HepG2 (cell line): ENCODE measurements around the gene CD6. TPM values are rescaled to one million over a fixed set of nuclear protein-coding genes. Genes with fewer than 3 reads are reported as not detected.

Source experiments
- ATAC-seq: fragments of 200-7000 bp; cut with Tn5 transposase; 3 replicates; pipeline ENCODE4 v1.9.1; 2020; ENCODE audit warnings: mild to moderate bottlenecking, moderate library complexity
- BruUV-seq: library from RNA; stranded (reverse); fragments of 400-500 nt; replicated peaks from 2 replicates; lab custom pipeline; 2021; lab: Mats Ljungman, UMichigan
- CTCF ChIA-PET: fragments of 300-600 bp; formaldehyde crosslinking; extraction: SDS; loops from one replicate; lab custom pipeline; 2021; ENCODE audit warnings: low total read pairs, inconsistent platforms, low intra/inter-chr PET ratio; lab: Yijun Ruan, JAX
- POLR2A ChIA-PET: fragments of 350-600 bp; sonication (Branson Sonifier 250); formaldehyde crosslinking; loops from one replicate; lab custom pipeline; 2020; ENCODE audit warnings: antibody characterized with exemption, inconsistent platforms; lab: Yijun Ruan, JAX
- DNase-seq: peaks from one replicate; pipeline ENCODE4 v3.0.0-alpha.2; 2015; ENCODE audit warnings: low spot score
- FAIRE-seq: peaks from 3 replicates; lab custom pipeline; 2011; peaks lifted over from hg19 to GRCh38; lab: Jason Lieb, UNC
- H2AFZ ChIP-seq: one replicate; pipeline ENCODE4 v1.6.1; 2011; ENCODE audit warnings: low read length, inconsistent platforms
- H3K27ac ChIP-seq: fragments of 300-600 bp; 3 replicates; pipeline ENCODE4 v1.8.0; 2011; ENCODE audit warnings: mixed run types, mild to moderate bottlenecking, mixed read lengths, low read length, inconsistent platforms; ENCODE audit not compliant: insufficient read depth; ENCODE audit errors: extremely low read length
- H3K27me3 ChIP-seq, 2 experiments: fragments of 200-600 bp in 1 of 2; 2 replicates in 1 of 2; 3 replicates in 1 of 2; pipeline versions ENCODE4 v1.6.0 to v1.8.0; 2011; ENCODE audit warnings: low read length in 2 of 2, mild to moderate bottlenecking in 2 of 2, moderate library complexity in 2 of 2, inconsistent platforms in 1 of 2; ENCODE audit not compliant: insufficient read depth in 2 of 2, control insufficient read depth in 1 of 2
- H3K36me3 ChIP-seq, 2 experiments: fragments of 200-600 bp in 1 of 2; replicated peaks in 1 of 2; 2 replicates in 1 of 2; 3 replicates in 1 of 2; pipeline versions ENCODE4 v1.5.1 to v1.8.0; 2011; ENCODE audit warnings: low read length in 2 of 2, inconsistent platforms in 1 of 2; ENCODE audit not compliant: insufficient read depth in 2 of 2, control insufficient read depth in 1 of 2
- H3K4me1 ChIP-seq: 2 replicates; pipeline ENCODE4 v1.5.1; 2012; ENCODE audit warnings: low read length, inconsistent platforms; ENCODE audit not compliant: insufficient read depth
- H3K4me2 ChIP-seq: 2 replicates; pipeline ENCODE4 v1.6.0; 2011; ENCODE audit warnings: low read depth, low read length, inconsistent platforms
- H3K4me3 ChIP-seq, 3 experiments: fragments of 200-600 bp in 1 of 3; sonication (generic), shearing (Covaris generic) in 1 of 3; replicated peaks in 1 of 3; 2 replicates each; pipeline ENCODE4 v1.5.1; 2011 to 2016; ENCODE audit warnings: low read length in 3 of 3, inconsistent platforms in 2 of 3, low read depth in 2 of 3, mild to moderate bottlenecking in 2 of 3, control low read depth in 1 of 3, mixed read lengths in 1 of 3; ENCODE audit not compliant: insufficient read depth in 1 of 3
- H3K79me2 ChIP-seq: one replicate; pipeline ENCODE4 v1.6.1; 2011; ENCODE audit warnings: low read length, inconsistent platforms; ENCODE audit not compliant: insufficient read depth
- H3K9ac ChIP-seq: 2 replicates; pipeline ENCODE4 v1.6.0; 2011; ENCODE audit warnings: mild to moderate bottlenecking, low read depth, low read length, inconsistent platforms; ENCODE audit not compliant: insufficient read depth
- H3K9me3 ChIP-seq: 2 replicates; pipeline ENCODE4 v1.5.1; 2012; ENCODE audit warnings: mild to moderate bottlenecking, low read length
- H4K20me1 ChIP-seq: 2 replicates; pipeline ENCODE4 v1.6.0; 2011; ENCODE audit warnings: inconsistent platforms, mild to moderate bottlenecking, low read length, moderate library complexity; ENCODE audit not compliant: insufficient read depth
- ASH2L ChIP-seq: fragments of 300-600, 200-600 bp; sonication (generic); IDR thresholded peaks from 2 replicates; pipeline ENCODE4 v1.7.0; 2017; ENCODE audit warnings: low read depth, mild to moderate bottlenecking, moderate library complexity, mixed read lengths, low read length; ENCODE audit not compliant: insufficient read length
- CBX5 ChIP-seq: sonication (generic); formaldehyde crosslinking; IDR thresholded peaks from 2 replicates; pipeline ENCODE4 v1.4.0; 2020; ENCODE audit warnings: missing genetic modification reagents, borderline replicate concordance
- ISX ChIP-seq: sonication (generic); formaldehyde crosslinking; conservative IDR thresholded peaks from 2 replicates; pipeline ENCODE4 v1.5.0; 2020; ENCODE audit warnings: missing genetic modification reagents
- JARID2 ChIP-seq: sonication (generic); formaldehyde crosslinking; IDR thresholded peaks from 2 replicates; pipeline ENCODE4 v1.8.1; 2023; ENCODE audit warnings: missing genetic modification reagents, inconsistent platforms; ENCODE audit not compliant: insufficient replicate concordance
- PREB ChIP-seq: sonication (generic); formaldehyde crosslinking; IDR thresholded peaks from 2 replicates; pipeline ENCODE4 v1.4.0; 2020; ENCODE audit warnings: missing genetic modification reagents
- RBFOX2 ChIP-seq: fragments of 200-400 bp; formaldehyde crosslinking; IDR thresholded peaks from 2 replicates; pipeline ENCODE4 v1.6.1; 2017; ENCODE audit warnings: low read depth, mild to moderate bottlenecking, low read length
- TSC22D2 ChIP-seq: sonication (generic); formaldehyde crosslinking; IDR thresholded peaks from 2 replicates; pipeline ENCODE4 v1.5.1; 2020; ENCODE audit warnings: missing genetic modification reagents, mild to moderate bottlenecking, borderline replicate concordance
- ZBTB42 ChIP-seq: sonication (generic); formaldehyde crosslinking; IDR thresholded peaks from 2 replicates; pipeline ENCODE4 v1.5.0; 2020; ENCODE audit warnings: mild to moderate bottlenecking, missing genetic modification reagents
- ZMAT3 ChIP-seq: sonication (generic); formaldehyde crosslinking; conservative IDR thresholded peaks from 2 replicates; pipeline ENCODE4 v1.7.0; 2021; ENCODE audit warnings: missing genetic modification reagents
- ZNF20 ChIP-seq: sonication (generic); formaldehyde crosslinking; IDR thresholded peaks from 2 replicates; pipeline ENCODE4 v1.4.0; 2020; ENCODE audit warnings: mild to moderate bottlenecking, moderate library complexity, missing genetic modification reagents
- ZNF564 ChIP-seq: sonication (generic); formaldehyde crosslinking; IDR thresholded peaks from 2 replicates; pipeline ENCODE4 v1.8.1; 2023; ENCODE audit warnings: mild to moderate bottlenecking, missing genetic modification reagents
- ZNF878 ChIP-seq: sonication (generic); formaldehyde crosslinking; IDR thresholded peaks from 2 replicates; pipeline ENCODE4 v1.8.1; 2023; ENCODE audit warnings: mild to moderate bottlenecking, missing genetic modification reagents, moderate library complexity
- ZSCAN22 ChIP-seq: sonication (generic); formaldehyde crosslinking; IDR thresholded peaks from 2 replicates; pipeline ENCODE4 v1.4.0; 2020; ENCODE audit warnings: mild to moderate bottlenecking, missing genetic modification reagents
- WGBS: methylation state at CpG from one replicate; pipeline ENCODE4 v1.1.6; 2017; ENCODE audit warnings: low lambda C conversion rate; 5-methylcytosine and 5-hydroxymethylcytosine counted together
- in situ Hi-C: cut with HindIII; loops from 2 replicates; pipeline ENCODE4 v1.10.0; 2017; ENCODE audit warnings: low pct_unique_long_range_greater_than_20kb; ENCODE audit not compliant: extremely low pct_ligation_motif_present
- intact Hi-C: fragments of 100-400 bp; cut with micrococcal nuclease; formaldehyde crosslinking; loops from one replicate; pipeline ENCODE4 v1.10.0; 2022; ENCODE audit not compliant: unreplicated experiment
- polyA plus RNA-seq, 8 experiments: library from polyadenylated mRNA; depleted of rRNA in 3 of 8; stranded (reverse) in 7 of 8; unstranded in 1 of 8; fragments of >200 nt; fragmentation: Illumina TruSeq in 4 of 8; extraction: Trizol in 4 of 8; gene quantifications; 2 replicates each; pipeline versions ENCODE4 v1.2.1 to v1.2.3, GENCODE V29; 2011 to 2016; ENCODE audit warnings: low read depth in 4 of 8, missing spikeins in 1 of 8, mixed read lengths in 1 of 8; ENCODE audit not compliant: insufficient read depth in 1 of 8
- total RNA-seq, 5 experiments: library from RNA; depleted of rRNA; stranded (reverse); fragments of >200 nt; fragmentation: Illumina TruSeq; extraction: Trizol; gene quantifications; 2 replicates each; pipeline ENCODE4 v1.2.3, GENCODE V29; 2016; ENCODE audit warnings: low read depth in 1 of 5
- TF ChIP-seq, protein P1 (sequence below): sonication (generic); formaldehyde crosslinking; IDR thresholded peaks from 2 replicates; pipeline ENCODE4 v1.5.1; 2020; ENCODE audit warnings: missing genetic modification reagents, mild to moderate bottlenecking, borderline replicate concordance

The CD6 gene
- total and polyA plus RNA-seq, 2 of the 13 experiments (the other 11 are each of a cell fraction or from before 2014, with no cell fraction given): not detected

- Histone ChIP-seq H3K4me1 (no peaks in the 10 kb centered on the region), H3K9ac (no peak overlapping the region), H3K27me3 (peaks cover 0 to 36% of the 10 kb centered on the region in 2 experiments; a peak in 2 of 5 replicates), H3K4me2 (no peak overlapping the region), H3K36me3 (no peaks in the 10 kb centered on the region), H2AFZ (no peak overlapping the region), H3K79me2 (no peaks in the 10 kb centered on the region), H4K20me1 (no peaks in the 10 kb centered on the region), H3K9me3 (no peaks in the 10 kb centered on the region), H3K27ac (no peak overlapping the region), H3K4me3 (no peak overlapping the region)
- POLR2A ChIA-PET: no interaction called here
- ATAC-seq (no peak), DNase-seq (no peak), FAIRE-seq (no peak)
- in situ Hi-C loops: no loop called here
- BruUV-seq: no TSS peak
- CTCF ChIA-PET: no interaction called here
- WGBS: no CpG with 5 or more reads among the region's 6 CpGs
- intact Hi-C loops: no loop called here
- no peak for TF ChIP-seq RBFOX2
- no peak for TF ChIP-seq ZSCAN22 (CRISPR knock-in tag)
- TF ChIP-seq ZBTB42 (CRISPR knock-in tag): no peak
- TF ChIP-seq JARID2 (CRISPR knock-in tag): no peak
- no peak for TF ChIP-seq ASH2L
- TF ChIP-seq, protein P1, sequence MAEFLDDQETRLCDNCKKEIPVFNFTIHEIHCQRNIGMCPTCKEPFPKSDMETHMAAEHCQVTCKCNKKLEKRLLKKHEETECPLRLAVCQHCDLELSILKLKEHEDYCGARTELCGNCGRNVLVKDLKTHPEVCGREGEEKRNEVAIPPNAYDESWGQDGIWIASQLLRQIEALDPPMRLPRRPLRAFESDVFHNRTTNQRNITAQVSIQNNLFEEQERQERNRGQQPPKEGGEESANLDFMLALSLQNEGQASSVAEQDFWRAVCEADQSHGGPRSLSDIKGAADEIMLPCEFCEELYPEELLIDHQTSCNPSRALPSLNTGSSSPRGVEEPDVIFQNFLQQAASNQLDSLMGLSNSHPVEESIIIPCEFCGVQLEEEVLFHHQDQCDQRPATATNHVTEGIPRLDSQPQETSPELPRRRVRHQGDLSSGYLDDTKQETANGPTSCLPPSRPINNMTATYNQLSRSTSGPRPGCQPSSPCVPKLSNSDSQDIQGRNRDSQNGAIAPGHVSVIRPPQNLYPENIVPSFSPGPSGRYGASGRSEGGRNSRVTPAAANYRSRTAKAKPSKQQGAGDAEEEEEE: no peak
These were observed 6.7 kb upstream of the CD6 start for GRCh38 chr11:60964801-60965200.

DNA sequence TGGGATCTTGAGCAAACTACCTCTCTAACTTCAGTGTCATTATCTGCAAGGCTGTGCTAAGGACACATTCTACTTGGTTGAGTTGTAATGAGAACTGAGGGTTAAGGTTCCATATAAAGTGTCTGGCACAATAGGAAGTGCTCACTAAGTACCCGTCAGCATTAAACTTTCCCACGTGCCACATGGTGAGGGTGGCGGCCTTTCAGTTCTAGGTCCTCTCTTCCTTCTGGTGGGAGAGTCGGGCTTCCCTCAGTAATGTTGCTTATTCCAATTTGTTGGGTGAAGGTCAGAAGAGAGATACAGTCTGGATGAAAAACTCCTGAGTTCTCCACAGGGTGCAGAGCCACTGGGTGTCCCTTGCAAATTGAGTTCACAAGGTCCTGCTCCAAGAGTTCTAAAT is 4.6 kb upstream of the CD6 start:
- no peaks in the 10 kb centered on the region for H4K20me1 ChIP-seq
- ChIA-PET POLR2A (no interaction called here), CTCF (no interaction called here)
- H3K4me2 ChIP-seq: no peak overlapping the region
- H3K36me3 ChIP-seq: no peaks in the 10 kb centered on the region
- no peak for DNase-seq
- no peak overlapping the region for H3K27ac ChIP-seq
- H3K27me3 ChIP-seq: peaks cover 2 to 38% of the 10 kb centered on the region in 2 experiments; a peak in 4 of 5 replicates
- intact Hi-C loops: no loop called here
- WGBS: 35% methylated on average over 4 of the region's 4 CpGs
- H3K4me3 ChIP-seq: no peak overlapping the region
- no peak overlapping the region for H2AFZ ChIP-seq
- no peaks in the 10 kb centered on the region for H3K9me3 ChIP-seq
- no TSS peak for BruUV-seq
- no peak for FAIRE-seq
- in situ Hi-C loops: no loop called here
- H3K9ac ChIP-seq: no peak overlapping the region
- no peak for ATAC-seq
- no peaks in the 10 kb centered on the region for H3K4me1 ChIP-seq
- H3K79me2 ChIP-seq: no peaks in the 10 kb centered on the region
- TF ChIP-seq ZMAT3 (CRISPR knock-in tag): no peak
- no peak for TF ChIP-seq ZNF878
- TF ChIP-seq CBX5: no peak
- TF ChIP-seq TSC22D2 (CRISPR knock-in tag): no peak
- TF ChIP-seq ZNF564 (CRISPR knock-in tag): no peak
- TF ChIP-seq PREB: no peak
- TF ChIP-seq ZNF20 (CRISPR knock-in tag): no peak
- no peak for TF ChIP-seq ISX
